NK-92 (cell line): Measurements from ENCODE around the gene ERG.

Experiments used
- DNase-seq: peaks from one replicate; lab custom pipeline; 2025; ENCODE audit not compliant: unreplicated experiment; lab: John Stamatoyannopoulos, UW

ERG gene

DNA sequence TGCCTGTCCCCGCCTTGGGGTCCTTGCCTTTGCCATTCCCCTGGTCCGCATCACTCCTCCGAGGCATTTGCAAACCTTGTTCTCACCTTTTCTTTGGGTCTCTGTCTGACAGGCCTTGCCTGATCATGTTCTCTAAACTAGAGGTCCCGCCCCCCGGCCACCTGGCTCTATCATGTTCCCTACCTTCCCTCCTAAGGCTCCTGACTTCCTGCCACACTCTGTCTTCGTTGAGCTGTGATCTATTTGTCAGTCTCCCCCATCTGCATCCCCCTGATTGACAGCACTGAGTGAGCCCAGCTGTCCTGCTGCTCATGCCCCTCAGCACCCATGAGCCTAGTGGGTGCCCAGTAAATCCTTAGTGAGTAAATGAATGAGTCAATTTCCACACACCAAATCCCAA, 22.8 kb downstream of the ERG start:
- no peak for DNase-seq

GRCh38 chr21:38474796-38475195, 23.5 kb downstream of the ERG start:
- DNase-seq: no peak

DNA sequence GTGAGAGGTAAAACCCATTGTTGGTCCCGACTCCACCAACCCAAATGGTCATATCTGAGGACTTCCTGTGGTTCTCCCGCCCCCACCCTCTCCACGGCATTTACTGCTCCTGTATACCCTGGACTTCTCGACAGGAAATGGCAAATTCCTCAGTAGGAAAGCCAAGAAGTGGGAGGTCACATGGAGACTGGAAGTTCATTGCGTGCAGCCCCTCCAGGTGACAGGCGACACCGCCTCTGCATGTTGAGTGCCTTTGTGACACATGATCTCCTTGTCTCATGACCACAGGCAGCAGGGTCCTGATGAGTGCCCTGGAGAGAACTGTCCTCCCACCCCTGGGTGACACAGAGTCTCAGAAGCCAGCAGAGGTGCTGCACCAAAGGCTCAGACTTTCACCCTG, 24.2 kb downstream of the ERG start:
- DNase-seq: no peak

DNA sequence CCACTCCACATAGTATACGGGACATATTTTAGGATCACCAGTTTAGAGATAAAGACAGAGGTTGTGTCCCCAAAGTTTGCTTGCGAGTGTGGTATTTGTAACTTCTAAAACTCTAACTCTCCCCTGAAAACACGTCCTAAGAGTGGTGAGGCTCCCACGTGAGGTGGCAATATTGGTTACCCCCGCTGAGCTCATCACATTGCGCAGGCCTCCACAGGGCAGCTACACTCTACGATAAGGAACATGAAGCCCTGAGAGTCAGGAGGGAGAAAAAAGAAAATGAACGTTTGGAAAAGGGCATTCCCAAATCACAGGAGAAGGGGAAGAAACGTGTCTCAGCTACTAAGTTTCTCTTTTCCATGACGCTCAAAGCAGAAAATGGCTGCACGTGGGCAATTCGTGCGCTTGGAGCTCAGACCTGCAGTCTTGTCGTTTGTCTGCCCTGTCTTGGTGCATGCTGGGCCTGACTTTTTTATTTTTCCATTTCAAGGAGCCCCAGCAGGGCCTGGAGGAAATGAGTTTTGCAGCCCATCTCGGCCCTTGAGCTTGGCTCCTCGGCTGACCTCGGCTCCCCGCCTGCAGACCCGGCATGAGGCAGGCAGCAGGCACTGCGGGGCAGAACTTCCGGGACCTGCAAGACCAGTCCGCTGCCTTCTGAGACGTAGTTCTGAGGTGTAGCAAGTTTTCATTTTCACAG, 25.7 kb downstream of the ERG start:
- no peak for DNase-seq

DNA sequence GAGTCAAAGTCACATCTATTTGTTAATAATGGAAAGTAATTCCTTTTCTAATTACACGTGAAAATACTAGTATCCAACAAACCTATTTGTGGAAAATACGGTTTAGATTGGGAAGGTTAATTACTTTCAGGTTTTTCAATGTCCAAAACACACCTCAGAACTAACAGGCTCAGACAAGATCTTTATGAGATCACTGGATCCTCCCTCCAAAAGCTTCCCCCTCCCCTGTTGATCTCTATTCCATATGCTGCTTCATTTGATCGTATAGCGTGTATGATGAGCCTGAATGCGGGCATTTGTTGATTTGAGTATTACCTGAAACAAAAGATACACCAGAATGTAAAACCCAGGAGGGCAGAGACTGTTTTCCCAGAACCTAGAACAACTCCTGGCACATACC, 26.5 kb downstream of the ERG start:
- DNase-seq: no peak

- DNase-seq: no peak
These were observed 27.5 kb downstream of the ERG start for GRCh38 chr21:38470755-38471154.

- DNase-seq: no peak
These were observed 28.6 kb downstream of the ERG start for GRCh38 chr21:38469642-38470041.

- no peak for DNase-seq
These were observed 29.3 kb downstream of the ERG start for GRCh38 chr21:38468989-38469388.

GRCh38 chr21:38467911-38468310, 30.4 kb downstream of the ERG start:
- DNase-seq: no peak

GRCh38 chr21:38467374-38467773, 30.9 kb downstream of the ERG start:
- DNase-seq: no peak

DNA sequence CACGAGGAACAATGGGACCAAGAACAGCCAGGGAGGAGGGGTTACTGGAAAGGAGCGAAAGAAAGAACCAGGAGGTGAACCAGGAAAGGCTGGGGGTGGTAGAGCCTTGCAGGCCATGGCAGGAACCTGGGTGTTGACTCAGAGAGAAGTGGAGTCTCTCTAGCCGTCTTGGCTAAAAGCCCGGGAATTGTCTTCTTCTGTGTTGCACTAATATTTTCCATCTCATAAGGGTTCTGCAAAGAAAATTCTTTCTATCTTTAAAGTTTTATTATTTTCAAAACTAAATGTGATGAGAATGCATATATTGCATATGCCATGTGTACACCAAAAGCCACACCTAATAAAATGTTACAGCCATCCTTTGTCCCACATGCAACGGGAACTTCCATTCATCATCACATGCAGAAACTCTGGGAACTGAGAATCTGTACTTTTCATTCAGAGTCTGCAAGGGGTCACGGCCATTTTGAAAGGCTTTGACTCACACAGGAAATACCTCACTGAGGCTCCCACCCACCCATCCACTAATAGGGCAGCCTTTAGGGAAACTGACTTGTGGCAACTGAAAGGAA, 38.0 kb downstream of the ERG start:
- no peak for DNase-seq

GRCh38 chr21:38459490-38459889, 38.8 kb downstream of the ERG start:
- DNase-seq: no peak

GRCh38 chr21:38455403-38455802, 42.9 kb downstream of the ERG start:
- no peak for DNase-seq

- no peak for DNase-seq
These were observed 43.6 kb downstream of the ERG start for GRCh38 chr21:38454702-38455101.

DNA sequence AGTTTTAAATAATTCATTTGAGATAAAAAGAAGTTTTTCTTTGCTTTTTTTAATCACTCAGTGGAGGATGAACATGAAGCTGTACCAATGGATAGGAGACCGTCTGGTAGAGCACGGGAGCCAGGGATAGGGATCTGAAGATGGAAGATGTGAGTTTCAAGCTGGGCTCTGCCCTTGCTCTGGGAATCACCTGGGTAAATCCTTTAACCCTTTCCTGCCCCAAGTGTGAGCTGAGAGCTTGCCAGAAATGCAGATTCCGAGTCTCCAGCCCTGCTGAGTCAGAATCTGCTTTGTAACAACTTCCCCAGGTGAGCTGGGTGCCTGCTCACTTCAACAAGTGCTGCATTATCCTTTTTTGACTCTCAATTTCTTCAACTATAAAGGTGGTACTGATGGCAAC, 44.1 kb downstream of the ERG start:
- DNase-seq: no peak

DNA sequence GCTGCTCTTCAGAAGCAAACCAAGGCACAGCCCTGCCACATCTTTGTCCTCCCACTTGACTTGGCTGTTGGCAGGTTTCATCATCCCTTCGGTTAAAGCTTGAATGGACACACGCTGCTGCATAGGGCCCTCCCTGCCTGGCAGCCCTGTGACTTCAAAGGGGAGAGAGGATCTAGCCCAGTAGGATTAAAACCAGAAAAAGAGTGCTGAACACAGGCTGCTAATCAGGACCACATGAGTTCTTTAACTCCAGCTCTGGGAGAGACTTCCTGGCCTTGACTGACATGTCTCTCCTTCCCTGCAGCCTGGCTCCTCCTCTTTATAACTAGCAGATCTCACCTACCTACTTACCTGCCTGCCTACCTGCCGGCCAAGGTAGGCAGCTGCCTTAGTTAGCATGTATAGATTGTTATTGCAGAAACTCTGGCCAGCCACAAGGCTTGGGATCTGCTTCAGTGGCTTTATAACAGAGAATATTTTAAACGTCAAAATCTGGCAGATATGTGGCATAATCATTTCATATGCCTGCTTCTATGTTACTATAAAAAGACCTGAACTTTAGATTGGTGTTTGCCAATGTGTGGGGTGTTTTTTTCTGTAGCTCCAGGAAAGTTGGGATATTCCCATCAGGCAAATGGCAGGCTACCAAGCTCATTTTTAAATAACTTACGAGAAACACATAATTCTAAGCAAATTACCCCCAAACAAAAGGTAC, 49.4 kb downstream of the ERG start:
- no peak for DNase-seq

DNA sequence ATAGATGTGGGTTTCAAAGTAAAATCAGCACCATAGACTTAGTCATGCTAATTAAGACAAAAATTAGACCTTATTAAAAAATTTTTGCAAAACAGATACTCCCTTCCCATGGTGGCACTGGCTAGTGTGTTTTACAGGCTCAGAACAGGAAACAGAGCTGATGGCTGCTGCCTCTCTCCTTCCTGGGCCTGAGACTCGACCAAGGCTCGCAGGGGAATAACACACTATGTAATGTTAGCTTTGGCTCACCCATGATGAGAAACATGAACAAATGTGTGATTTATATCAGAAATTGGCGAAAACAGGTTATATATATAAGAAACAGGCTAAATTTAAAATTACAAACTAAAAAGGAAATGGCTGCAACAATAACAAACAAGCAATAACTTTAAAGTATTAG, 50.7 kb downstream of the ERG start:
- DNase-seq: no peak

DNA sequence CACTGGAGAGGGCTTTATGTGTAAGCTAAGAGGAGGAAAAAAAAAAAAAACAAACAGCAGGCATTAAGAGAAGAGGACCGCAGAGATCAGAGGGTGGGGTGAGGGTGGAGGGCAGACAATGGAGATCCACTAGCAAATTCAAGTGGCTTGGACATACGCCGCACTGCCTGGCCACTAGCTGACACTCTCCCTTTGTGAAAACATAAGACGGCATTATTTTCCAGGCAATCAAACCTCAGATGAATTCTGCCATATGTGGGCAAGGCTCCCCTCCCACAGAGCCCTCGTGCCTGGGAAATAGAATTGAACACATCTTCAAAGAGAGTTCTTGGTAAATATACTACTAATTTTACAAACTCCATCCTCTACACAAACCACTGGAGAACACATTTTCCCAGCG, 53.6 kb downstream of the ERG start:
- no peak for DNase-seq

DNA sequence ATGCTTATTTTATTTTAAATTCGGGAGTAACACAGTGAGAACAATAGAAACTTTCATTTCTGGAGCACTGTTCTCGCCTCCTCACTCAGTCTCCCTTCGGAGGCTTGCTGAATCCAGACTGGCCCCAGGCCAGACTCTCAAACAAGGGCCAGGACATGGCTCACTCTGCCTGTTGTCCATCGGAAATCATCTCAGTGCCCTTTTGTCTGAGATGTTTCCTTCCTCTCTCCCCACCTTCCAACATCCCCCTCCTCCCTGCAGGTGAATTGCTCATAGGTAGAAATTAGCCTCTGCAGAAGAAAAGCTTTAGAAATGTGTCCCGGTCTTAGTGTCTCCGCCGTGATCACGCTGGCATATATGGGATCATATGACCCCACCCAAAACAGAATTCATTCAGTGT, 55.2 kb downstream of the ERG start:
- no peak for DNase-seq

DNA sequence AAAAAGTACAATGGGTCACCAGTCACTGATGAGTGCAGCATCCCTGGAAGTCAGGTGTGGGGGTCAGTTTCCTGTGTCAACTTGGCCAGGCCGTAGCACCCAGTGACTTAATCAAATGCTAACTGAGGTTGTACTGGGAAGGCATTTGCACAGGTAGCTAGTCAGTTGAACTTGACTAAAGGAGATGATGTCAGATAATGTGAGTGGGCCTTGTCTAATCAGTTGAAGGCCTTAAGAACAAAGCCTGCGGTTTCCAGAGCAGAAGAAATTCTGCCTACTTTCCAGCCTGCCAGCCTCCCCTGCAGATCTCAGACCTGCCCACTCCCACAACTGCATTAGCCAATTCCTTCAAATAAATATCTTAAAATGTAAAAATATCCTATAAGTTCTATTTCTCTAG, 57.1 kb downstream of the ERG start:
- DNase-seq: no peak

- DNase-seq: no peak
These were observed 57.5 kb downstream of the ERG start for GRCh38 chr21:38440746-38441145.

DNA sequence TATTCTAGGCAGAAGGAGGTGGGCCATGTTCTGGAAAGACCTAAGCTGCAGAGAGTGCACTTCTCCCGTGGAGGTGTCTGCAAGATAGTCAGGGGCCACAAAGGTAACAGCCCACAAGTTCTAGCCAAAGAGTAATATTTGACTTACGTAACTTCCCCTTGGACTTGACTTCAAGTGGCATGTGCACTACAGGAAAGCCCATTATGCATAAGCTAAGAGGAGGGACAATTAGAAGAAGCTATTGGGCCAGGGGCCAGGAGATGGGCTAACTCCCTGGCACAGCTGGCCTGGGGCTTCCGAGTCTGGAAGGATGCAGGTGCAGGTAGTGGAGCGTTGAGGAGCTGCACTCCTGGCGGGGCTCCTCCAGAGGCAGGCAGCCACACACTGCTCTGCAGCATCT, 58.3 kb downstream of the ERG start:
- DNase-seq: no peak

- DNase-seq: no peak
These were observed 58.9 kb downstream of the ERG start for GRCh38 chr21:38439426-38439825.
